Mononuclear cell (primary cell): ENCODE results near the gene OR52E6. TPM values are rescaled to one million over a fixed set of nuclear protein-coding genes. Genes with fewer than 3 reads are reported as not detected.
A peak's percentile ranks its signal among the peaks of the same experiment; 100 is the strongest.

ENCODE experiments used
- H3K27me3 ChIP-seq: 2 replicates; pipeline ENCODE4 v1.6.0; 2011; ENCODE audit warnings: low read length, control low read depth; ENCODE audit not compliant: insufficient read depth
- H3K4me1 ChIP-seq: 2 replicates; pipeline ENCODE4 v1.5.1; 2011; ENCODE audit warnings: mild to moderate bottlenecking, low read length, control low read depth; ENCODE audit not compliant: insufficient read depth
- H3K4me3 ChIP-seq: 2 replicates; pipeline ENCODE4 v1.5.1; 2011; ENCODE audit warnings: mild to moderate bottlenecking, low read length, moderate library complexity
- H3K9me3 ChIP-seq: 2 replicates; pipeline ENCODE4 v1.5.1; 2011; ENCODE audit warnings: low read depth, mild to moderate bottlenecking, control low read depth, low read length
- total RNA-seq: library from RNA; depleted of rRNA; stranded (reverse); fragments of >200 nt; gene quantifications from one replicate; pipeline ENCODE4 v1.2.3, GENCODE V29; 2012

OR52E6 gene
- total RNA-seq, 1 donor, result not detected

GRCh38 chr11:5818245-5818886, 23.3 kb downstream of the OR52E6 start:
- Histone ChIP-seq H3K9me3 (no peaks in the 10 kb centered on the region), H3K4me1 (peaks cover 7% of the 10 kb centered on the region), H3K4me3 (no peak overlapping the region), H3K27me3 (no peaks in the 10 kb centered on the region)

GRCh38 chr11:5815534-5815933, 26.2 kb downstream of the OR52E6 start:
- H3K4me1 ChIP-seq, result peaks cover 7% of the 10 kb centered on the region
- peaks cover under 1% of the 10 kb centered on the region for H3K27me3 ChIP-seq
- no peak overlapping the region for H3K4me3 ChIP-seq
- no peaks in the 10 kb centered on the region for H3K9me3 ChIP-seq

- peaks cover 16% of the 10 kb centered on the region for H3K4me1 ChIP-seq
- no peaks in the 10 kb centered on the region for H3K9me3 ChIP-seq
- H3K27me3 ChIP-seq, result peaks cover 12% of the 10 kb centered on the region
- no peak overlapping the region for H3K4me3 ChIP-seq
Measured at GRCh38 chr11:5809905-5810795, 31.5 kb downstream of the OR52E6 start.

- H3K4me1 ChIP-seq, result peaks cover 12% of the 10 kb centered on the region
- H3K4me3 ChIP-seq, result peak overlapping the region; percentile 45
- H3K27me3 ChIP-seq, result peaks cover 12% of the 10 kb centered on the region
- no peaks in the 10 kb centered on the region for H3K9me3 ChIP-seq
Measured at GRCh38 chr11:5809122-5809519, 32.6 kb downstream of the OR52E6 start.

GRCh38 chr11:5808500-5809121, 33.1 kb downstream of the OR52E6 start, which contains the start of gene OR52N2:
Gene OR52N2, plus strand, starts transcription at chr11:5808924. Its CDS starts 11,412 bp downstream, at chr11:5820336.
- H3K9me3 ChIP-seq, result no peaks in the 10 kb centered on the region
- H3K27me3 ChIP-seq, result peaks cover 12% of the 10 kb centered on the region
- H3K4me3 ChIP-seq, result peak within 1 kb of the TSS; percentile 45
- peaks cover 12% of the 10 kb centered on the region for H3K4me1 ChIP-seq

GRCh38 chr11:5807580-5807979, 34.1 kb downstream of the OR52E6 start:
- Histone ChIP-seq H3K4me3 (no peak overlapping the region), H3K4me1 (peaks cover 12% of the 10 kb centered on the region), H3K27me3 (peaks cover 12% of the 10 kb centered on the region), H3K9me3 (no peaks in the 10 kb centered on the region)

GRCh38 chr11:5803982-5804381, 37.7 kb downstream of the OR52E6 start:
- no peaks in the 10 kb centered on the region for H3K9me3 ChIP-seq
- no peak overlapping the region for H3K4me3 ChIP-seq
- peaks cover 7% of the 10 kb centered on the region for H3K4me1 ChIP-seq
- peaks cover 3% of the 10 kb centered on the region for H3K27me3 ChIP-seq

GRCh38 chr11:5796541-5796940, 45.2 kb downstream of the OR52E6 start:
- H3K27me3 ChIP-seq, result peaks cover 4% of the 10 kb centered on the region
- H3K4me3 ChIP-seq, result no peak overlapping the region
- H3K9me3 ChIP-seq, result no peaks in the 10 kb centered on the region
- H3K4me1 ChIP-seq, result no peaks in the 10 kb centered on the region

- no peak within 1 kb of the TSS for H3K4me3 ChIP-seq
- H3K27me3 ChIP-seq, result no peaks in the 10 kb centered on the region
- no peaks in the 10 kb centered on the region for H3K9me3 ChIP-seq
- H3K4me1 ChIP-seq, result no peaks in the 10 kb centered on the region
Measured at GRCh38 chr11:5791165-5791564, 50.5 kb downstream of the OR52E6 start, which contains the start of gene OR52N1. Gene OR52N1, minus strand, starts transcription at chr11:5791265. Its CDS starts 2,449 bp downstream, at chr11:5788816.

Other genes with a start within 250 kb of the OR52E6 start
- gene TRIM6, start 245.3 kb downstream of the OR52E6 start, total RNA-seq, result 0.42 TPM
- gene TRIM34, start 216.9 kb downstream of the OR52E6 start, total RNA-seq, result 7.2 TPM
- 6.5 TPM for gene TRIM5, start 156.8 kb downstream of the OR52E6 start, total RNA-seq
- 252 TPM for gene TRIM22, start 152.1 kb downstream of the OR52E6 start, total RNA-seq
- 0.42 TPM for gene OR56B1, start 105.4 kb downstream of the OR52E6 start, total RNA-seq
- 1.0 TPM for gene OR52N4, start 87.7 kb downstream of the OR52E6 start, total RNA-seq
- not detected for gene OR52N5, start 58.5 kb downstream of the OR52E6 start, total RNA-seq
- not detected for gene OR52N1, start 50.6 kb downstream of the OR52E6 start, total RNA-seq
- not detected for gene OR52N2, start 33.0 kb downstream of the OR52E6 start, total RNA-seq
- not detected for gene OR52E8, start 15.8 kb upstream of the OR52E6 start, total RNA-seq
- not detected for gene OR52E4, start 38.7 kb upstream of the OR52E6 start, total RNA-seq
- not detected for gene OR52E5, start 51.3 kb upstream of the OR52E6 start, total RNA-seq
- under 0.01 TPM for gene OR56A3, start 100.4 kb upstream of the OR52E6 start, total RNA-seq
- not detected for gene OR56A5, start 126.6 kb upstream of the OR52E6 start, total RNA-seq
- gene OR52L1, start 145.1 kb upstream of the OR52E6 start, total RNA-seq, result not detected
- gene OR56A4, start 165.0 kb upstream of the OR52E6 start, total RNA-seq, result not detected
- under 0.01 TPM for gene OR56A1, start 188.9 kb upstream of the OR52E6 start, total RNA-seq